NOMO-1 treated with DMSO at 0.1 percent for 48 hours (cell line): ENCODE results near the gene GTPBP6.
"Not testable (repeated sequence)": the region's sequence is repeated elsewhere in the genome, so short reads cannot be mapped to it uniquely, and the experiment has no call there.

Source experiments
- DNase-seq: peaks from one replicate; lab custom pipeline; 2025; ENCODE audit not compliant: unreplicated experiment; lab: John Stamatoyannopoulos, UW

Gene GTPBP6

DNA sequence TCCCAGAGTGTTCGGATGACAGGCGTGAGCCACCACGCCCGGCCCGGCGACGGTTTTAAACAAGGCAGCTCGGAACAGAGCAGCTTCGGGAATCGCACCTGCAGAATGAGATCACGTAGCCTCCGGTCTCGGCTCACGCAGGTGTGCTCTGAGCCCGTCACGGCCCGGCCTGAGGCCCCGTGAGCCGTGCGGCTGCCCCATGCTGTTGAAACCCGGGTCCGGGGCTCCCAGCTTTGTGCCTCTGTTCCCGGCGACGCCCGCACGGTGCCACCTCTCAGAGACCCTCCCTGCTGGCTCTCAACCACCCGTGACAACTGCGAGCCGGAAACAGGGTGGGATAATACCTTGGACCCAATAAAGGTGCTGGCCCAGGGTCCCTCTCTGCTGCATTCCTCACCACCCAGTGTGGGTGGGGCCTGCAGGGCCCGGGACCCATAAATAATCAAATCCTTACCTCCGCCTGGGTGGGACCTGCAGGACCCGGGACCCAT is 50.8 kb downstream of the GTPBP6 start:
- no peak for DNase-seq

DNA sequence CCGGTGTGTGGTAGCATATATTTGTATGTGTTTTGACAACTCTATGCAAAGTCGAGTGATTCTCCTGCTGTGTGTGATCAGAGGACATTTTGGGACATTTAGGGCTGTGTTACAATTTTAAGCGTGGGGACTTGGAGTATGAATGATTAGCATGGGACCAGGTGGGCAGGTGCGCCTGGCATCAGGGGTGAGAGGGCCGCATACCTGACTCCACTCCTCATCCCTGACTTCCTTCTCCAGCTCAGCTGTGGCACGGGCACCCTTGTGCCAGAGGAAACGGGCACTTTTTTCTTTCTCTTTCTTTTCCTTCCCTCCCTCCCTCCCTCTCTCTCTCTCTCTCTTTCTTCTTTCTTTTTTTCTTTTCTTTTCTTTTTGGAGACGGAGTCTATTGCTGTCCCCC is 53.1 kb downstream of the GTPBP6 start:
- DNase-seq: no peak

DNA sequence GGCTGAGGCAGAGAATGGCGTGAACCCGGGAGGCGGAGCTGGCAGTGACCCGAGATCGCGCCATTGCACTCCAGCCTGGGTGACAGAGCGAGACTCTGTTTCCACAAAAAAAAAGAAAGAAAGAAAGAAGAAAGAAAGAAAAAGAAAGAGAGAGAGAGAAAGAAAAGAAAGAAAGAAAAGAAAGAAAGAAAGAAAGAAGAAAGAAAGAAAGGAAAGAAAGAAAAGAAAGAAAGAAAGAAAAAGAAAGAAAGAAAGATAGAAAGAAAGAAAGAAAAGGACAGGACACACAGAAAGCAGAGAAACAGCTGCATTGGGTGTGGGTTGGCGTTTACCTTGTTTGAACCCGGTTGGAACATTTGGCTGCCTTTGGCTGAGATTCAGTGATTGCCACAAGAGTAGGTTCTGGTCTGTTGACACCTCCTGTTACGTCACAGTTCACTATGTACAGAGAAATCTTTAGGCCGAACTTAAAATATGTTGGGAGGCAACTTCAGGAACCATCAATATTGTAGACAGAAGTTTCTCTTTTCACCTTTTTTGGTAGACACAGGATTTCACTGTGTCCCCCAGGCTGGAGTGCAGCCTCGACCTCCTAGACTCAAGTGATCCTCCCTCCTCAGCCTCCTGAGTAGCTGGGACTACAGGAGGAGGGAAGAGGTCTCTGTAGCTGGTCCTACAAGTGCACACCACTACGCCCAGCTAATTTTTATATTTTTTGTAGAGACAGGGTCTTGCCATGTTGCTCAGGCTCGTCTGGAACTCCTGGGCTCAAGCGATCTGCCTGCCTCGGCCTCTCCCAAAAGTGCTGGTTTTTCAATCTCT is 53.8 kb downstream of the GTPBP6 start:
- no peak for DNase-seq

DNA sequence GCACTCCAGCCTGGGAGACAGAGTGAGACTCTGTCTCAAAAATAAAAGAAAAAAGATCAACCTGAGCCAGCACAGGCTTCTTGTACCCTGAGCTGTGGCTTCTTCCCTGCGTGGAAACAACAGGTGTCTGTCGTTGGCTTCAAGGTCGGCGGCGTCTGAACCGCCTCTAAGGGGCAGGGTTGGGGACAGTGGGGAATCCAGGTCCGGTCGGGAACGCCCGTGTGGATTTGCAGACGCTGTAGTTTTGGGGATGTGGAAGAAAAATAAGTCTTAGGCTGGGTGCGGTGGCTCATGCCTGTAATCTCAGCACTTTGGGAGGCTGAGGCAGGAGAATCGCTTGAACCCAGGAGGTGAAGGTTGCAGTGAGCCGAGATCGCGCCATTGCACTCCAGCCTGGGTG is 54.6 kb downstream of the GTPBP6 start:
- DNase-seq: not testable (repeated sequence)

DNA sequence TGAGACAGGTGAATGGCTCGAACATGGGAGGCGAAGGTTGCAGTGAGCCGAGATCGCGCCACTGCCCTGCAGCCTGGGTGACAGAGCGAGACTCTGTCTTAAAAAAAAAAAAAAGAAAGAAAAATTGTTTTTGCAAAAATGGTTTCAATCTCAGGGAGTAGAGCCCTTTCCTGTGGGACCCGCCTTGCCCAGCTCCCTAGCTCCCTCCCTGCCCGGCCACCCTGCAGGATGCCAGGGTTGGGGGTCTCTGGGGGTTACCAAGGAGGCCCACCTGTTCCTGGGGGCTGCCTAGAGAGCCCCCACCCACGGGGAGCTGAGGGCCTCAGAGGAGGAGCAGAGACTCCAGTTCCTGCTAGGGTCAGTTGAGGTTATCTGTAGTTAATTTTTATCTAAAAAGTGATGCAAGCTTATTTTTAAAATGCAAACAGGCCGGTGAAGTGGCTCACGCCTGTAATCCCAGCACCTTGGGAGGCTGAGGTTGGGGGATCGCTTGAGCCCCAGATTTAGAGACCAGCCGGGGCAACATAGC is 56.2 kb downstream of the GTPBP6 start:
- DNase-seq: no peak

DNA sequence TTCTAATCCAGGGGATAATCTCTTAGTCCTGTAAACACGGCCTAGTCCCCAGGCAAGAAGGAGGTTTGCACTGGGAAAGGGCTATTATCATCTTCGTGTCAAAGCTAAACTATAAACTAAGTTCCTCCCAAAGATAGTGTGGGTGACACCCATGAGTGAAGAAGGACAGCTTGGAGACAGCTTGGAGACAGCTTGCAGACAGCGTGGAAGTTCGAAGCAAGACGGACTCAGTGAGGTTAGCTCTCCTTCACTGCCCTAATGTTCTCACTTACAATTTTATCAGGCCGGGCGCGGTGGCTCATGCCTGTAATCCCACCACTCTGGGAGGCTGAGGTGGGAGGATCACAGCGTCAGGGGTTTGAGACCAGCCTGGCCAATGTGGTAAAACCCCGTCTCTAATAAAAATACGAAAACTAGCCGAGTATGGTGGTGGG is 56.7 kb downstream of the GTPBP6 start:
- no peak for DNase-seq

DNA sequence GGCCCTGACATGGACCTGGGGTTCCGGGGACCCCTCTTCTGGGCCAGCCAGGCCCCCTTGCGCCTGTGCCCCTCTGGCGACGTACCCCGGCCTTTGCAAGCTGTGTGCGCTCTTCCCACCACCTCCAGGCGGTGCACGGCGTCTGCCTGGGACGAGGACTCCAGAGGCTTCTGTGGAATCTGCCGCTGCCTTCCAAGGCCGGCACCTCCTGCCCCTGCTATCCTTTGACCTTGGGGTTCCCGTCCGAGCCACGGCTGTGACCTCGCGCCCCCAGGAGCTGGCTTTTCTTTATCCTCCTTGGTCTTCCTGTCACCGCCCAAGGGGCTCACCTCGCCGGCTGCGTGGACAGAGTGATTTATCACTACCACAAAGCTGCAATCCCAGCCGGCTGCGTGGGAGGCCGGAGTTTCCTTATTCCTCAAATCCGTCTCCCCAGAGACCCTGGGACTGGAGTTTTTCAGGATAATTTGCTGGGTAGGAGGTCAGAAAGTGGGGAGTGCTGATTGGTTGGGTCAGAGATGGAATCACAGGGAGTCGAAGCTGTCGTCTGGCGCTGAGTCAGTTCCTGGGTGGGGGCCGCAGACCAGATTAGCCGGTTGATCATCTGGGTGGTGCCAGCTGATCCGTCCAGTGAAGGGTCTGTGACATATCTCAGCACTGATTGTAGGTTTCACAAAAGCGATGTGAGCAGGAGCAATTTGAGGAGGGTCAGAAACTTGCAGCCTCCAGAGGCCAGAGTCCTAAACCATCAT is 57.3 kb downstream of the GTPBP6 start:
- DNase-seq: no peak

DNA sequence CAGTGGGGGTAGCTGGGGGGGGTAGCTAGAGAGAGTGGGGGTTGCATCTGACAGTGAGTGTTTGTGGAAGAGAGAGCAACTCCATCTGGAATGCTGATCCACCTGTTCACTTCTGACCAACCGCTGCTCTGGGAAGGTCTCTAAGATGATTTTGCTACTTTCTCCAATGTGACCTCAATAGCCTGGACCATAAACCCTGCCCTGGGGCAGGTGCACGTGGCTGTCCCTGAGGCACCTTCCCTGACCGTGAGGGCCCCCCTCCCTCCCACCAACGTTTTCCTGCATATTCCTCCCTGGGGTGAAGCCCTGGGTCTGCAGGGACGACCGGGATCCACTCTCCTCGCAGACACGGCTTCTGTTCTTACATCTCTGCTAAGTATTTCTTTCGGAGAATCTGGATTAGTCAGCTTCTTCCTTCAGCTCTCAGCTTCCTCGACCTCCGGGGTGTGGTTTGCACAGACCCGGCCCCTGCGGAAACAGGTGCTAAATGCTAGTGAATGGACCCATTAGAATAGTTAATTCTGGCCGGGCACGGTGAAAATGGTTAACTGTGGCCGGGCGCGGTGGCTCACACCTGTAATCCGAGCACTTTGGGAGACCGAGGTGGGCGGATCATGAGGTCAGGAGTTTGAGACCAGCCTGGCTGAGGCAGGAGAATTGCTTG is 58.8 kb downstream of the GTPBP6 start:
- DNase-seq: no peak

DNA sequence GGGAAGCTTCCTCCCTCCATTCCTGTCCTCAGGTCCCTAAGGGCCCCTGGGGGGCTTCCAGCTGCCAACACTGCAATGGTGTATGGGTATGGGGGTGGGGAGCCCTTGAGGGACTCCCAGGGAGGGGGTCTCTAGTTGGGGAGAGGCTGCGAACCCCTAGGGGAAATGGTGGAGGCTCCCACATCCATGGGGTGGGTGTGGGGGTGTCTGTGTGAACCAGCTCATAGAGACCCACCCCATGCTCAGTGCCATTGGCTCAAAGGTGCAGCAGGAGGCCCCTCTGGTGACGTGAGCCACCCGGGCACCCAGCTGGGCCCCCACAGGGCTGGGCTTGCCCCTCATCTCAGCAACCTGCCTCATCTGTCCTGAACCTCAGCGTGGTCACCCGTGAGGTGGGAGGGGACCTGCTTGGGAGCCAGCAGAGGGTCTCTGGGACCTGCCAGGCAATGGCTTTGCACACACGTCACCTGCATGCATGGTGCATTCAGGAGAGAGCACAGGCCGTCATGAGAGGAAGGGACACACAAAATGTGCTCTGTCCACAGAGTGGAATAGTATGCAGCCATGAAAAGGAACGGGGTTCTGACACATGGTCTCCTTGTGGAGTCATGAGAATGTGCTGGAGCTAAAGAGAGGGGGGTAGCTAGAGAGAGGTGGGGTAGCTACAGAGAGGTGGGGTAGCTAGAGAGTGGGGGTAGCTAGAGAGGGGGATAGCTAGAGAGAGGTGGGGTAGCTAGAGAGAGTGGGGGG is 60.1 kb downstream of the GTPBP6 start:
- DNase-seq: no peak

DNA sequence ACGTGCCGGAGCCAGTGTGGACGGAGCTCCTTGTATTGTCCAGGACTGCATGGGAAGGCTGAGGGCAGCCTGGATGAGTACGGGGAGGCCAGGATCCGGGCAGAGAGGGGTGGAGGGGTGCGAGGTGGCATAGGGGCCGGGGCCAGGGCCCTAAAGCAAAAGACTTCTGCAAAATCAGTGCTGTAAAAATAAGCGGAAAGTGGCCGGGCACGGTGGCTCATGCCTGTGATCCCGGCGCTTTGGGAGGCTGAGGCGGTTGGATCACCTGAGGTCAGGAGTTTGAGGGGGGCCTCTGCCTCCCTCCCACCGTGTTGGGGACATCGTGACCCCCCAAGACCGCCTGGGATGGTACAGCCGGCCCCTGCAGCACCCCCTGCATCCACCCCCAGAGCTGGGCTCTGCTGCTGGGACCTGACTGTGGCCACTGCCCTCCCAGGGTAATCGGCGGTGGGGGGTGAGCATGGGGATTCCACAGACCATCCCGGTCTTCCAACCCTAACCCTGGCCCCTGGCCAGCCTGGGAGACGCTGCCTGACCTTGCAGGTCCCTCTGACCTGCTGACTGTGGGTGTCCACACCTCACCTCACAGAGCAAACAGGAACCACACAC is 60.8 kb downstream of the GTPBP6 start:
- no peak for DNase-seq

DNA sequence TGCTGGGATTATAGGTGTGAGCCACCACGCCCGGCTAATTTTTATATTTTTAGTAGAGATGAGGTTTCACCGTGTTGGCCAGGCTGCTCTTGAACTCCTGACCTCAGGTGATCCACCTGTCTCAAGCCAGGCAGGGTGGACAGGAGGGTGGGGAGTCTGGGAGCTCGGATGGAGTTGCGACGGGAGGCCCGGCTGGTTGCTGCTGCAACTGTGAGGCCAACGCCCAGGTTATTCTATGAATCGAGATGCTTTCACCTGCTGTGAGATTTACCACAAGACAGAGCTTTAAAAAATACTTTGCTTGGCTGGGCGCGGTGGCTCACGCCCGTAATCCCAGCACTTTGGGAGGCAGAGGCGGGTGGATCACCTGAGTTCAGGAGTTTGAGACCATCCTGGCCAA is 61.5 kb downstream of the GTPBP6 start:
- DNase-seq: not testable (repeated sequence)

DNA sequence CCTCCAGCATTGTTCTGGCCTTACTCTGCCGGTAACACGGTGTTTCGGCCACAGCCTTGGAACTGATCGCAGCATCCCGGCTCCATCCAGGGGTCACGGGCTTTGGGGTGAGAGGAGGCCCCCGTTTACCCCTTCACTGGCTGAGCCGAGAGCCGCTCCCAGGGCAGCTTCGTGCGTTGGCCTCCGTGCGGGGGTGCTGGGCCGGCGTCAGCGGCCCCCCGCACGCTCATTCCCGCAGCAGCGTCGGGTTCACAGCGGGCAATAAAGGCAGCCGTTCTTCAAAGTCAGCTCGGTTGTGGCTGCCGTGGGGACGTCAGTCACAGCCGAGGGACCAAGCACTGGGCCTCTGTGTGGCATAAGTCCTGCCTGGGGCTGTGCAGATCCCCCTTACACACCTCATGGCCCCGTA is 62.7 kb downstream of the GTPBP6 start:
- DNase-seq: no peak
